Measurements from ENCODE around the gene CACNA1E.

CACNA1E gene

GRCh38 chr1:181680871-181681270 lies 197.6 kb downstream of the CACNA1E start:
- H3K4me2 ChIP-seq (ENCODE audit: low read length) = no peak overlapping the region
- no peak overlapping the region for H3K23ac ChIP-seq (ENCODE audit: low read length)
- H3K79me1 ChIP-seq (ENCODE audit: low read length) = no peaks in the 10 kb centered on the region
- no peak overlapping the region for H2BK5ac ChIP-seq (ENCODE audit: low read depth, low read length, poor library complexity)
- H3K4me1 ChIP-seq (ENCODE audit: control insufficient read depth in 1 of 2, insufficient read depth in 2 of 2, low read length in 2 of 2) = no peaks in the 10 kb centered on the region
- no peak overlapping the region for H2BK12ac ChIP-seq (ENCODE audit: low read length)
- no peak overlapping the region for H4K12ac ChIP-seq (ENCODE audit: low read depth, low read length)
- H3K9ac ChIP-seq (ENCODE audit: low read length) = no peak overlapping the region
- no peak overlapping the region for H3K18ac ChIP-seq (ENCODE audit: low read length)
- H2AFZ ChIP-seq (ENCODE audit: insufficient read depth, low read length, poor library complexity) = no peak overlapping the region
- H3K36me3 ChIP-seq (ENCODE audit: control insufficient read depth in 1 of 2, insufficient read depth in 2 of 2, low read length in 2 of 2) = no peaks in the 10 kb centered on the region
- H2AK5ac ChIP-seq (ENCODE audit: low read length) = no peak overlapping the region
- no peaks in the 10 kb centered on the region for H3K9me3 ChIP-seq (ENCODE audit: insufficient read depth, low read depth, low read length)
- DNase-seq = no peak
- no peak overlapping the region for H2BK120ac ChIP-seq (ENCODE audit: insufficient read depth, low read length, poor library complexity)
- H3K27me3 ChIP-seq (ENCODE audit: insufficient read depth, low read length) = no peaks in the 10 kb centered on the region
- H3K27ac ChIP-seq (ENCODE audit: low read depth, low read length) = no peak overlapping the region
- WGBS (ENCODE audit: extremely low coverage, insufficient coverage, insufficient read length) = no CpG with 5 or more reads among the region's 7 CpGs
- H3K4ac ChIP-seq (ENCODE audit: low read depth, low read length) = no peak overlapping the region
- no peaks in the 10 kb centered on the region for H3K79me2 ChIP-seq (ENCODE audit: control insufficient read depth, insufficient read depth, low read length, poor library complexity)
- H3K14ac ChIP-seq (ENCODE audit: low read length) = no peak overlapping the region
- no peak overlapping the region for H3K4me3 ChIP-seq (ENCODE audit: low read depth, low read length)
- H4K8ac ChIP-seq (ENCODE audit: low read depth, low read length) = no peak overlapping the region
- no peak overlapping the region for H4K91ac ChIP-seq (ENCODE audit: low read depth, low read length)

DNA sequence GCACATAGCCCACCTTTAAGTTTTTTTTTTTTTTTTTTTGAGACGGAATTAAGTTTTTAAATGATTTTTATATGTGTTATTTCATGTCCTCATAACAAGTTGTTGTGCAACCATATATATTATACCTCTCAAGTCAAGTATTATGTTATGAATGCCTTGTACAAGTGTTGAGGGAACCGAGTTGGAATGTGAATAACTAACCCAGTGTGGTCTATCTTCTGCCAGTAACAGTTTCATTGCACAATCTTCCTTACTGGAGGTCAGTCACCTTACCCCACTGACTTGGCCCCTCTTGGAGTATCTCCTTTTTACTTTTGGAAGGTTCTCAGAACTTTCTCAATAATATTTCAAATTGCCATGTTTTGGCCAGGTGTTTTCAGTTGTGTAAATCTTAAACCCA lies 201.9 kb downstream of the CACNA1E start:
- no peak overlapping the region for H3K27ac ChIP-seq (ENCODE audit: low read depth, low read length)
- no peak overlapping the region for H2BK120ac ChIP-seq (ENCODE audit: insufficient read depth, low read length, poor library complexity)
- no peaks in the 10 kb centered on the region for H3K9me3 ChIP-seq (ENCODE audit: insufficient read depth, low read depth, low read length)
- no peak overlapping the region for H3K14ac ChIP-seq (ENCODE audit: low read length)
- H3K79me2 ChIP-seq (ENCODE audit: control insufficient read depth, insufficient read depth, low read length, poor library complexity) = no peaks in the 10 kb centered on the region
- H4K12ac ChIP-seq (ENCODE audit: low read depth, low read length) = no peak overlapping the region
- no peak overlapping the region for H2AFZ ChIP-seq (ENCODE audit: insufficient read depth, low read length, poor library complexity)
- no peak overlapping the region for H2BK5ac ChIP-seq (ENCODE audit: low read depth, low read length, poor library complexity)
- no peak overlapping the region for H3K9ac ChIP-seq (ENCODE audit: low read length)
- H3K18ac ChIP-seq (ENCODE audit: low read length) = no peak overlapping the region
- H2BK12ac ChIP-seq (ENCODE audit: low read length) = no peak overlapping the region
- no peaks in the 10 kb centered on the region for H3K27me3 ChIP-seq (ENCODE audit: insufficient read depth, low read length)
- H4K91ac ChIP-seq (ENCODE audit: low read depth, low read length) = no peak overlapping the region
- no peak for DNase-seq
- no peak overlapping the region for H3K23ac ChIP-seq (ENCODE audit: low read length)
- H3K4me3 ChIP-seq (ENCODE audit: low read depth, low read length) = no peak overlapping the region
- WGBS (ENCODE audit: extremely low coverage, insufficient coverage, insufficient read length) = no CpG with 5 or more reads among the region's 2 CpGs
- no peaks in the 10 kb centered on the region for H3K79me1 ChIP-seq (ENCODE audit: low read length)
- H2AK5ac ChIP-seq (ENCODE audit: low read length) = no peak overlapping the region
- no peak overlapping the region for H3K4me2 ChIP-seq (ENCODE audit: low read length)
- no peak overlapping the region for H3K4ac ChIP-seq (ENCODE audit: low read depth, low read length)
- H4K8ac ChIP-seq (ENCODE audit: low read depth, low read length) = no peak overlapping the region
- no peaks in the 10 kb centered on the region for H3K36me3 ChIP-seq (ENCODE audit: control insufficient read depth in 1 of 2, insufficient read depth in 2 of 2, low read length in 2 of 2)
- no peaks in the 10 kb centered on the region for H3K4me1 ChIP-seq (ENCODE audit: control insufficient read depth in 1 of 2, insufficient read depth in 2 of 2, low read length in 2 of 2)

DNA sequence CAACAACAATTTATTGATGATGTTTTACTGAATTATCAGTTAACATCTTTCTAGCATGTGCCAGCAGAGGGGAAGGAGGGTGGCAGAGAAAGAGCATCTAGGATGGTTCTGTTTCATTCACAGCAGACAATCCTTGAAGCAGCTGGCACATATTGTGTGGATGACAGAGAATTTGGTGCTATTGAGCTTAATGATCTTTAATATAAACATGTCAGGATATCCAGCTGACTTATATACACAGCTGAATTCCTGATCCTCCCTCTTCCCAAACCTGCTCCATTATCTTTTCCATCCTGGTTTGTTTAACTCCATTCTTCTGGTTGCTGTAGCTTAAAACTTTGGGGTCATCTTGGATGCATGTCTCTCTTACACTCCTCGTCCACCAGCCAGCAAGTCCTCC lies 218.6 kb downstream of the CACNA1E start:
- DNase-seq = no peak
- no peak overlapping the region for H4K91ac ChIP-seq (ENCODE audit: low read depth, low read length)
- H3K23ac ChIP-seq (ENCODE audit: low read length) = no peak overlapping the region
- WGBS (ENCODE audit: extremely low coverage, insufficient coverage, insufficient read length) = no CpG with 5 or more reads among the region's 1 CpG
- no peak overlapping the region for H4K8ac ChIP-seq (ENCODE audit: low read depth, low read length)
- H3K4me2 ChIP-seq (ENCODE audit: low read length) = no peak overlapping the region
- H3K4ac ChIP-seq (ENCODE audit: low read depth, low read length) = no peak overlapping the region
- H4K12ac ChIP-seq (ENCODE audit: low read depth, low read length) = no peak overlapping the region
- no peak overlapping the region for H3K27ac ChIP-seq (ENCODE audit: low read depth, low read length)
- H3K27me3 ChIP-seq (ENCODE audit: insufficient read depth, low read length) = no peaks in the 10 kb centered on the region
- H3K4me3 ChIP-seq (ENCODE audit: low read depth, low read length) = no peak overlapping the region
- H2AFZ ChIP-seq (ENCODE audit: insufficient read depth, low read length, poor library complexity) = no peak overlapping the region
- no peak overlapping the region for H3K14ac ChIP-seq (ENCODE audit: low read length)
- H3K4me1 ChIP-seq (ENCODE audit: control insufficient read depth in 1 of 2, insufficient read depth in 2 of 2, low read length in 2 of 2) = no peaks in the 10 kb centered on the region
- H3K79me2 ChIP-seq (ENCODE audit: control insufficient read depth, insufficient read depth, low read length, poor library complexity) = no peaks in the 10 kb centered on the region
- H3K36me3 ChIP-seq (ENCODE audit: control insufficient read depth in 1 of 2, insufficient read depth in 2 of 2, low read length in 2 of 2) = no peaks in the 10 kb centered on the region
- no peak overlapping the region for H3K9ac ChIP-seq (ENCODE audit: low read length)
- H2BK5ac ChIP-seq (ENCODE audit: low read depth, low read length, poor library complexity) = no peak overlapping the region
- no peak overlapping the region for H2BK12ac ChIP-seq (ENCODE audit: low read length)
- no peak overlapping the region for H2BK120ac ChIP-seq (ENCODE audit: insufficient read depth, low read length, poor library complexity)
- no peaks in the 10 kb centered on the region for H3K9me3 ChIP-seq (ENCODE audit: insufficient read depth, low read depth, low read length)
- no peak overlapping the region for H3K18ac ChIP-seq (ENCODE audit: low read length)
- no peaks in the 10 kb centered on the region for H3K79me1 ChIP-seq (ENCODE audit: low read length)
- no peak overlapping the region for H2AK5ac ChIP-seq (ENCODE audit: low read length)

- H3K4me3 ChIP-seq (ENCODE audit: low read depth, low read length) = no peak overlapping the region
- no peak overlapping the region for H3K27ac ChIP-seq (ENCODE audit: low read depth, low read length)
- no peak overlapping the region for H3K9ac ChIP-seq (ENCODE audit: low read length)
- H4K8ac ChIP-seq (ENCODE audit: low read depth, low read length) = no peak overlapping the region
- H3K4me2 ChIP-seq (ENCODE audit: low read length) = no peak overlapping the region
- H3K27me3 ChIP-seq (ENCODE audit: insufficient read depth, low read length) = no peaks in the 10 kb centered on the region
- peaks cover 5% of the 10 kb centered on the region for H3K9me3 ChIP-seq (ENCODE audit: insufficient read depth, low read depth, low read length)
- no peak overlapping the region for H3K4ac ChIP-seq (ENCODE audit: low read depth, low read length)
- no peaks in the 10 kb centered on the region for H3K79me2 ChIP-seq (ENCODE audit: control insufficient read depth, insufficient read depth, low read length, poor library complexity)
- no peak overlapping the region for H3K18ac ChIP-seq (ENCODE audit: low read length)
- H2AFZ ChIP-seq (ENCODE audit: insufficient read depth, low read length, poor library complexity) = no peak overlapping the region
- peak overlapping the region; percentile 70 for H3K23ac ChIP-seq (ENCODE audit: low read length)
- H2AK5ac ChIP-seq (ENCODE audit: low read length) = no peak overlapping the region
- no peak overlapping the region for H4K12ac ChIP-seq (ENCODE audit: low read depth, low read length)
- H3K4me1 ChIP-seq (ENCODE audit: control insufficient read depth in 1 of 2, insufficient read depth in 2 of 2, low read length in 2 of 2) = no peaks in the 10 kb centered on the region
- no peak overlapping the region for H2BK12ac ChIP-seq (ENCODE audit: low read length)
- no peak overlapping the region for H2BK120ac ChIP-seq (ENCODE audit: insufficient read depth, low read length, poor library complexity)
- H3K14ac ChIP-seq (ENCODE audit: low read length) = no peak overlapping the region
- no peak overlapping the region for H2BK5ac ChIP-seq (ENCODE audit: low read depth, low read length, poor library complexity)
- no peak for DNase-seq
- no peaks in the 10 kb centered on the region for H3K79me1 ChIP-seq (ENCODE audit: low read length)
- H4K91ac ChIP-seq (ENCODE audit: low read depth, low read length) = no peak overlapping the region
- no peaks in the 10 kb centered on the region for H3K36me3 ChIP-seq (ENCODE audit: control insufficient read depth in 1 of 2, insufficient read depth in 2 of 2, low read length in 2 of 2)
- no CpG with 5 or more reads among the region's 8 CpGs for WGBS (ENCODE audit: extremely low coverage, insufficient coverage, insufficient read length)
Measured at GRCh38 chr1:181704546-181704945, 221.2 kb downstream of the CACNA1E start.
